GM12874 (cell line): Measurements from ENCODE around the gene VTI1A.

Experiments
- TF ChIP-seq, protein P1 (sequence below): IDR thresholded peaks from 2 replicates; pipeline ENCODE4 v1.5.1; 2011; ENCODE audit warnings: low read depth, mild to moderate bottlenecking, control low read depth, low read length, moderate library complexity; ENCODE audit not compliant: insufficient read depth

VTI1A gene

DNA sequence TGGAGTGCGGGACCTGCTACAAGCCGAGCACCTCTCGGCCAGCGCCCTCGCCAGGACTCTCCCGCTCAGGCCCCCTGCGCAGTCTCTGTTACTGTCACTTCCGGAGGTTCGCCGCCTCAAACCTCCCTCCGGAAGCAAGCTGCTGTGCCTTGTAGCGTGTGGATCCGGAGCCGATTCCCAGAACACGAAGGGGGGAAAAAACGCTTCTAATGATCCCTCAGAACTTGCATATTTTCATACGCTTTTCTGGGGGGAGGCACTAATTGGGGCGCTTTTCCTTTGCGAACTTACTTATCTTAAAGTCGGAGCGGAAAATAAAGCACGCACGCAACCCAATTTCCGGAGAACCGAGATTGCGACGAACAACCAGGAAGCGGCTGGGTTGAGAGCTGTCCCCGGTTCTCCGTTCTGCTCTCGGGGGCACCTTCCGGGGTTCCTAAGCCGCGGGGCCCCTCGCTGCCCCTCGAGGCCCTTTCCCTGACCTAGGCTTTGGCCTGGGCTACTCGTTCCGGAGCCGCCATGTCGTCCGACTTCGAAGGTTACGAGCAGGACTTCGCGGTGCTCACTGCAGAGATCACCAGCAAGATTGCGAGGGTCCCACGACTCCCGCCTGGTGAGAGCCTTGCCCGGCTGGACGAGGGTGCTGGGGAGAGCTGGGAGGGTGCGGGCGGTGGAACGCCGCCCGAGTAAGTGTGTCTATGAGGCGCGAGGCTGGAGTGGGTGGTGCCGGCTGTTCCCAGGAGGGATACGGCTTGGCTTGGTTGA lies at the start of gene VTI1A, which contains the start of gene ZDHHC6:
TSS of gene VTI1A (plus strand) at position 361 of the 765 bp plus-strand sequence. CDS start at position 520, 159 bp downstream.
TSS of gene ZDHHC6 (minus strand) at position 60 of the 765 bp plus-strand sequence. CDS start 1,478 bp downstream, outside the sequence.
- TF ChIP-seq, protein P1, sequence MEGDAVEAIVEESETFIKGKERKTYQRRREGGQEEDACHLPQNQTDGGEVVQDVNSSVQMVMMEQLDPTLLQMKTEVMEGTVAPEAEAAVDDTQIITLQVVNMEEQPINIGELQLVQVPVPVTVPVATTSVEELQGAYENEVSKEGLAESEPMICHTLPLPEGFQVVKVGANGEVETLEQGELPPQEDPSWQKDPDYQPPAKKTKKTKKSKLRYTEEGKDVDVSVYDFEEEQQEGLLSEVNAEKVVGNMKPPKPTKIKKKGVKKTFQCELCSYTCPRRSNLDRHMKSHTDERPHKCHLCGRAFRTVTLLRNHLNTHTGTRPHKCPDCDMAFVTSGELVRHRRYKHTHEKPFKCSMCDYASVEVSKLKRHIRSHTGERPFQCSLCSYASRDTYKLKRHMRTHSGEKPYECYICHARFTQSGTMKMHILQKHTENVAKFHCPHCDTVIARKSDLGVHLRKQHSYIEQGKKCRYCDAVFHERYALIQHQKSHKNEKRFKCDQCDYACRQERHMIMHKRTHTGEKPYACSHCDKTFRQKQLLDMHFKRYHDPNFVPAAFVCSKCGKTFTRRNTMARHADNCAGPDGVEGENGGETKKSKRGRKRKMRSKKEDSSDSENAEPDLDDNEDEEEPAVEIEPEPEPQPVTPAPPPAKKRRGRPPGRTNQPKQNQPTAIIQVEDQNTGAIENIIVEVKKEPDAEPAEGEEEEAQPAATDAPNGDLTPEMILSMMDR, result peak; percentile 40

DNA sequence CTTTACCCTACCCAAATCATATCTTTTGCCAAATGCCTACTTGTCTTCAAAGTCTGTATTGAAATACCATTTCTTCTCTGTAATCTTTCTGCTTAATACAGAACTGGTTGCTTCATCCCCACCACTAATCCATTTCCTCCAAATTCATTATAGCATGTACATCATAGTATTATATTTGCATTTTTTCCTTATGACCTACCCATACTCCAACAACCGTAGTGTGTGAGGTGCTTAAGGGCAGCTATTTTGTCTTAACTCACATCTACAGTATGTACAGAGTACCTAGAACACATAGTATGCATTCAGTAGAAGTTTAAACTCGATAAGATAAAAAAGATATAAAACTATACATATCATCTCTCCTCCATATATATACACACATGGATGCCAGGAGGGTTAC lies 49.4 kb upstream of the VTI1A start:
- TF ChIP-seq, protein P1, result no peak

- TF ChIP-seq, protein P1, result no peak
These were observed 44.1 kb upstream of the VTI1A start for GRCh38 chr10:112402917-112403316.

DNA sequence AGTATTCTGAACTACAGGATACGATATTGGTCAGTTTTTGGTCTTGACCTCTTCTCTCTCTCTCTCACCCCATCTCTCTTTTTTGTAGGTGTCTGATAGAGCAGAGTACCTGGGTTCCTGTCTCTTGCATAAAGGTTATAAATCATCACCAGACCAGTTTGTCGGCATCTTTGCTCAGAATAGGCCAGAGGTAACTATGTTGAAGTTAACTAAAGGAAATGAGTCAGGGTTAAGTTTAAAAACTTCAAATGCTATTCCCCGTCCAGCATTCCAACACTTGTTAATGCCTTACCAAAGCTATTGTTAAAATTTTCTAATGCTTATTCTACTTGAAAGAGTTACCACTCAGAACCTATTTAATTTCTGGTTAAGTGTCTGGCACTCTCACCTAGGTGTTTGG lies 42.4 kb upstream of the VTI1A start:
- TF ChIP-seq, protein P1, result no peak

DNA sequence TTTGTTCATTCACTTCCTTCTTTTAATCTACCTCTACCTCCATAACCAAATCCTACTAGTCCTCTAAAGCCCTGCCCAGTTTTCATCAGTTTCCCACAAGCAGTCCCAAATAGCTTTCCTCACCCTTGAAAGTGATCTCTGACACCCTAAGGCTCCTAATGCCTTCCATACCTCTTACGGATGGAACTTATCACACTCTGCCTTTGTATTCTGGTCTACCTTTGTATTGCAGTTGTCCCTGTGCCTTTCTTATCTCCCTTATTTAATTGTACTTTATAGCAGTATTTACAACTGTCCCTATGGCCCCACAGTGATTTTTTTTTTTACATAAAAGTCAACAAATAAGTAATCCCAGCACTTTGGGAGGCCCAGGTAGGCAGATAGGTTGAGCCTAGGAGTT lies 39.3 kb upstream of the VTI1A start:
- TF ChIP-seq, protein P1, result no peak

DNA sequence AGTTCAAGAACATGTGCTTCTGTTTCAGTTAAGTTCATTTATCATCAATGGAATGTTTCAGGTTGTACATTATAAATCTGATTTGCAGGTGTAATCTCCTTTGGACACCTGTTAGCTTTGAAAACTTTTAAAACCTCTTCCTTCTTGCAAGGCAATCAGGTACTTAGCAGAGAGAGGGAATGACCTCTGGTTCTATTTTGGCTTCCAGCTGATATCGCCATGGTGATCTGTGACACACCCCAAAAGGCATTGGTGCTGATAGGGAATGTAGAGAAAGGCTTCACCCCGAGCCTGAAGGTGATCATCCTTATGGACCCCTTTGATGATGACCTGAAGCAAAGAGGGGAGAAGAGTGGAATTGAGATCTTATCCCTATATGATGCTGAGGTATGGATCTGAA lies 37.7 kb upstream of the VTI1A start:
- TF ChIP-seq, protein P1, result no peak

DNA sequence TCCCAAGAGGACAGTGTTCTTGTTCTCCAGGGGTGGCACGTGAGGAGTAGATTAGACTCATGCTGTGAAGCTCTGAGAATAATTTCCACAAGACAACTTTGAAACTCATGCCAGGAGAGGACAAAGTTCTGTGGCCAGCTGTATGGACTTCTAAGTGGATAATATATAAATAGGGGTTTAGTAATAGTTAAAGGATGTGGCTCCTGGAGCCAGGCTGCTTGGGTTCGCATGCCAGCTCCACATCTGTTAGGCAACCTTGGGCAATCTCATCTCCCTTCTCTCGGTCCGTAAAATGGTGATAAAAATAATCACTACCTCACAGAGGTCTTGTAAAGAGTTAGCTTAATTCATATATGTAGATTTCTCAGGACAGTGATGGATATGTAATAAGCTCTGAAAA lies 37.3 kb upstream of the VTI1A start:
- TF ChIP-seq, protein P1, result no peak
